GM21447 (cell line): Measurements from ENCODE around the gene CDIPT.
"Not testable (repeated sequence)": the region's sequence is repeated elsewhere in the genome, so short reads cannot be mapped to it uniquely, and the experiment has no call there.

Experiments used
- ATAC-seq: cut with Tn5 transposase; IDR thresholded peaks from one replicate; pipeline ENCODE4 v1.9.1; 2021; ENCODE audit not compliant: unreplicated experiment

Gene CDIPT, protein sequence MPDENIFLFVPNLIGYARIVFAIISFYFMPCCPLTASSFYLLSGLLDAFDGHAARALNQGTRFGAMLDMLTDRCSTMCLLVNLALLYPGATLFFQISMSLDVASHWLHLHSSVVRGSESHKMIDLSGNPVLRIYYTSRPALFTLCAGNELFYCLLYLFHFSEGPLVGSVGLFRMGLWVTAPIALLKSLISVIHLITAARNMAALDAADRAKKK

DNA sequence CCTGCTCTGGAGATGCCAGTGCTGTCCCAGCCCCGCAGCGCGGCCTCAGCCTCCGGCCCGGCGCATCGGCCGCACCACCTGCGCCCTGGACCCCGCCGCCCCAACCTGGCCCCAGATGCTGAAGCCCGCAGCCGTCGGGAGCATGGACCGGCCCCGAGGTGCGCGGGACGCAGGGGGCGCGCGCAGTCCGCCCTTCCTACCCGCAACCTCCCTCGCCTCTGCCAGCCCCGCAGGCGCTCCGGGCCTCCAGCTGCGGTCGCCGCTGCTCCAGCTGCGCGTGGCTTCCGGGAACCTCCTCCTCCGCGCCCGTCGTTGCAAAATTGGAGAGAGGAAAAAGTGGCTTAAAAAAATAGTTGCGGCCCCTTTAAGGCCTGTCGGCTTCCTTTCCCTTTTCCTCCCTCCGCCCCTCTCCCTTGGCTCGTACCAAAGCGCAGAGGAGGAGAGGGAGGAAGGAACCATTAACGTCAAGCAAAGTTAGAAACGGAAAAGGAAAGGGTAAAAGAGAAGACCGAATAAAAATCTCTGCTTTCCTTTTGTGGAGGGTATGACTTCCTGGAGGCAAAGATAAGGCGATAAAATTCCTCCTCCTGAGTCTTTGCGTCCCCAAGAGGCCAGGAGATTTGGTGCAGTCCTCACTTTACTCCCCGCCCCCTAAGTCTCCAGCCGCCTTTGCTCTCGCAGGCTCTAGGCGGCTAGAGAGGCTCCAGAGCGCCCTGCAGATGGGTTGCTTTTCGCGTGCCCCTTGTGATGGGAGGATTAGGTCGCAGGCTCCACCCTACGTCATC is at the start of gene CDIPT:
Gene CDIPT, minus strand, starts transcription at position 343 of the 785 bp plus-strand sequence. CDS start 369 bp downstream, outside the sequence.
- ATAC-seq: peak; percentile 94

DNA sequence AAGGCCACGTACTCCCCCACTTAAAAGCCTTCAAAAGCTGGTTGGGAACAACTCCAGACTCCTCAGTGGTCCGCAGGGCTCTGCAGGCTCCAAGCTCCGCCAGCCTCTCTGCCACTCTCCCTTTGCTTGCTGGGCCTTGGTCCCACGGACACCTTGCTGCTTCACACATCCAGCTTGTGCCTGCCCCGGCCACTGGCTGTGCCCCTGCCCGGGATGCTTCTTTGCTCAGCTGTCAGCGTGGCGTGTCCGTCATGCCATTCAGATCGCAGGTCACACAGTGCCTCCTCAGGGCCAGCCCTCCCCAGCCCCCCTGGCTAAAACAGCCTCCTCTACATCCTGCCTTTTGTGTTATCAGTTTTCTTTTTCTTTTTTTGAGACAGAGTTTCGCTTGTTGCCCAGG is 49.1 kb upstream of the CDIPT start:
- no peak for ATAC-seq

DNA sequence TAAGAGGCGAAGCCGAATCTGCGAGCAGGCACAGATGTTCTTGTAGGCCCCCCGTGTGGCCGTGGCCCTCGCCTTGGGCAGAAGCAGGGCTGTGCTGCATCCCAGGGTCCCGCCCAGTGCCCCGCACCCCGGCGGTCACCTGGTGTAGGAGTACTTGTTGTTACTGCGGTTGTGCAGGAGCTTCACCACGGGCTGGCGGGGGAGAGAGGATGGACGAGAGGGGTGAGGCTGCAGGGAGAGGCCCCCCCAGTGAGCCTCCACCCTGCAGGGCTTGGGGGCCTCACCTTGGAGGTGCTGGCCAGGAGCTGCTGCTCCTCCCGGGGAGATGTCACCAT is 48.6 kb upstream of the CDIPT start:
- ATAC-seq: no peak

DNA sequence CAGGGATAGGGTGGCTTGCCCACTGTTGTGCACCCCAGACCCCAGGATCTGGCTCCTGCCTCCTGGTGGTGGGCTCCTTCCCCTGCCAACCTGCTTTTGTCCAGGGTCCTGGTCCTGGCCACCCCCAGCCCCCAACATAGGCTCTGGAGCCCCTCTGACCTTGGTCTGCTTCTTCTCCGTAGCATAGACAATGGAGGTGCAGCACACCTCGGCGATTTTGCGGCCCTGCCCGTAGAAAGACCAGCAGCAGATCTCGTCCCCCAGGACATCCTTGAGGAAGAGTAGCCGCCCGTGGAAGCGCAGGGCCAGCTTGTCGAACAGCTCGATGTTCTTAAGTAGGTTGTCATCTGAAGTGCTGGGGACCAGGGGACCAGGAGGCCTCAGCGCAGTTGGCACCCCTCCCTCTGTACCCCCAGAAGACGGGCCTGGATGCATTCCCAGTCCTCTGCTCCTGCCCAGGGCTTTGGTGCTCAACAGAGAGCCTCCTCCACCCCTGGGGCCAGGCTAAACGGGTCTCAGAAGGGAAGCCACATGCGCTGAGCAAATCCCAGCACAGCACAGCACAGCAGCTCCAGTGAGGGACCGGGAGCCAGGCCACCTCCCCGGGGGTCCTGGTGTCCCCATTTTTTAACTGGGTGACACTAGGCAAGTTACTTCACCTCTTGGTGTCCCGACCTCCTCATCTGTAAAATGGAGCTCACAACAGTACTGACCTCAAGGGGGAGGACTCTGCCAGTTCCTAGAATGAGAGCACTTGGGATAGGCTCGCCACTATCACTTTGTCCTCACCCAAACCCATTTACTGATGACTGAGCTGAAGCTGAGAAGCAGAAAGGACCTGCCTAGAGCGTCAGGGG is 48.0 kb upstream of the CDIPT start:
- ATAC-seq: no peak

DNA sequence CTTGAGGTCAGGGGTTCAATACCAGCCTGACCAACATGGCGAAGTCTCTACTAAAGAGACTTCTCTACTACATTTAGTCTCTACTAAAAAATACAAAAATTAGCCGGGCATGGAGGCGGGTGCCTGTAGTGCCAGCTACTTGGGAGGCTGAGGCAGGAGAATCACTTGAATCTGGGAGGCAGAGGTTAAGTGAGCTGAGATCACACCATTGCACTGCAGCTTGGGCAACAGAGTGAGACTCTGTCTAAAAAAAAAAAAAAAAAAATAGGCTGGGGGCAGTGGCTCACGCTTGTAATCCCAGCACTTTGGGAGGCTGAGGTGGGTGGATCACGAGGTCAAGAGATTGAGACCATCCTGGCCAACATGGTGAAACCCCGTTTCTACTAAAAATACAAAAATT is 46.8 kb upstream of the CDIPT start:
- ATAC-seq: not testable (repeated sequence)

DNA sequence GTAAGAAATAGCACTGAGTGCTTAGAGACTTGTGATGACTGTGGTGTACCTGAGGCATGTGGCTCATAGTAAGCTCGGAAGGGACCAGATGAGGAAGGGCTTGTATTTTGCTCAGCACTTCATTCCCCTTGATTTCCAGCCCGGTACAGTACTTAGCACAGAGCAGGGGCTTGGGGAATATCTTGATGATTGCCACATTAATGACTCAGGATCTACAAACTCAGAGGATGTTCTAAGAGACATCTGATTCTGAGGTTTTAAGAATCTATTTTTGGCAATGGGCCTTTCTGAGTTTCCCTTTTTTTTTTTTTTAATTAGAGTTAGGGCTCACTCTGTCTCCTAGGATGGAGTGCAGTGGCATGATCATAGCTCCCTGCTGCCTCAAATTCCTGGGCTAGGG is 46.4 kb upstream of the CDIPT start:
- no peak for ATAC-seq

GRCh38 chr16:29908719-29909220 is 45.7 kb upstream of the CDIPT start:
- no peak for ATAC-seq

DNA sequence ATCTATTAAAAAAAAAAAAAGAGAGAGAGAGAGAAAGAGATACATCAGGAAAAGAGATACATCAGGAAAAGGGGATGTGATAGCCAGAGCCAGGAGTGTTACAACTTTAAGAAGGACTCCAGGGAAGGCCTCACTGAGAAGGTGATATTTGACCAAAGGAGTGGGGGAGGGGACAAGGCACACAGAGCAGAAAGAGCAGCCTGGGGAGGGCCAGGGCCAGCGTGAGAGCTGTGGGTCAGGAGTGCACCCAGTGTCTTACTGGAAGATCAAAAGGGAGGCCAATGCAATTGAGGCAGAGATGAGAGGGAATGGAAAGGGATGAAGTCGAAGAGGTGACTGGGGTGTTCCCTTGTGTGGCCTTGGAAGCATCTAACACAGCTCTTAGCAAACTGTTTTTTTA is 44.9 kb upstream of the CDIPT start:
- no peak for ATAC-seq

GRCh38 chr16:29906520-29907244 is 43.7 kb upstream of the CDIPT start:
- ATAC-seq: no peak

GRCh38 chr16:29905668-29906067 is 42.6 kb upstream of the CDIPT start:
- ATAC-seq: no peak

- no peak for ATAC-seq
Observed at GRCh38 chr16:29904947-29905346, 41.9 kb upstream of the CDIPT start.

DNA sequence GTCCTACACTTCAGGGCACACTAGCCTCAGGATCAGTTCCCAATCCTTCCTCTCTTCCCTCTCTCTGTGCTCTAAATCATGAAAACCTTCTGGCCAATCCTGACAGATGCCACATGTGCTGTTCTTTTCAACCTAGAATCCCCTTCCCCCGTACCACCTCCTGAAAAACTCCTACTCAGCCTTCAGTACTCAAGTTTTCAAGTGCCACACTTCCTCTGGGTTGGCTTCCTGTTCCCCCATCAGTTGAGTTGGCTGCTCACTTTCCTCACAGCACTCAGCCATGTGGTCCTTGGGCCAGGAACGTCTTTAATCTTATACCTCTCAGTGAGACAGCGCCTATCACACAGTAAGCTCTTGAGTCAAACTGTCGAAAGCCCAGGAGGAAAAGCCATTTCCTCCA is 40.6 kb upstream of the CDIPT start:
- no peak for ATAC-seq

- no peak for ATAC-seq
Observed at GRCh38 chr16:29901607-29901945, 38.5 kb upstream of the CDIPT start.

DNA sequence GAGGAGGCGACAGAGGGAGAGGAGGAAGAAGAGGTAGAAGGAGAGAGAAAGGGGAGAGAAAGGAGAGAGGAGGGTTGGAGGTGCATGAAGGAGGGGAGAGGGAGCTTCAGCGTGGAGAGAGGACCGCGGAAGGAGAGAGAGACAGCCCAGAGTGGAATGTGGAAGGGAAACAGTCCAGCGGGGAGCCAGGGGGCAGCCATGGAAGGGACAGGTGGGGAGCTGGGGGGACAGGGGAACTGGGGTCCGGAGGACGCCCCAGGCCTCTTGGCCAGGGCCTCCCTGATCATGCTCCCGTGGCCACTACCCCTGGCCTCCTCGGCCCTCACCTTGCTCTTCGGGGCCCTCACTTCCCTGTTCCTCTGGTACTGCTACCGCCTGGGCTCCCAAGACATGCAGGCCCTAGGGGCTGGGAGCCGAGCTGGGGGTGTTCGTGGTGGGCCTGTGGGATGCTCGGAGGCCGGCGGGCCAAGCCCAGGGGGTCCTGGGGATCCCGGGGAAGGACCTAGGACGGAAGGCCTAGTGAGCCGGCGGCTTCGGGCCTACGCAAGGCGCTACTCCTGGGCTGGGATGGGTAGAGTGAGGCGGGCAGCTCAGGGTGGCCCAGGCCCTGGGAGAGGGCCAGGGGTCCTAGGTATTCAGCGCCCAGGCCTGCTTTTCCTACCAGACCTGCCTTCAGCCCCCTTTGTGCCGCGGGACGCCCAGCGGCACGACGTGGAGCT is 38.0 kb upstream of the CDIPT start:
- no peak for ATAC-seq

GRCh38 chr16:29900102-29900887 is 37.3 kb upstream of the CDIPT start, which contains the start of gene ASPHD1:
ASPHD1 (plus strand) TSS chr16:29900488; CDS start chr16:29900972, 484 bp downstream.
- no peak for ATAC-seq

DNA sequence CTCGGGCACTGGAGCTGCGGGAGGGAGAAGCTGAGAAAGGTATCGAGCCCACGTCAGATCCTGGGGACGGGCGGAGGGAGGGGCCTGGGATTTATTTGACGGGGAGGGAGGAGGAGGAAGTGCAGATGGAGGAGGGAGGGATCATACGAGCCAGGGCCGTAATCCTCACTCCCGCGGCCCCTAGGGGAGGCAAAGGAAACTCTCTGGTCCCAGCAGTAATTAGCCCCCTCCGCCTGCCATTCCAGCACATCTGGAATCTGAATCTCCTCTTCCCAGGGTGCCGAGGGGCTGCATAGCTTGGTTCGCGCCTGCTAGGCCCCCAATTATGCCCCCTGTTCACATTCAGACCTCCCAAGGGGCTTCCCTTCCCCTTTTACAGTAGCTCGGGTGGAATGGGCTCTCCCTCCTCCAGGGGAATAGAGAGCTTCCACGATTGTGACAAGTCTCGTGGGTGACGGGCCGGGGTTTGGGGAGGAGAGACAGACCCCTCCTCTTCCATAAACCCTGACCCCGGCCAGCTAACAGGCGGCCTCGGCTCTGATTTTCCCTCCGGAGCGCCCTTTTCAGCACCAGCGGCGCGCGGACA is 36.6 kb upstream of the CDIPT start, which contains the start of gene SEZ6L2:
Gene SEZ6L2, minus strand, starts transcription at position 35 of the 586 bp plus-strand sequence. CDS start 531 bp downstream, outside the sequence.
- no peak for ATAC-seq

DNA sequence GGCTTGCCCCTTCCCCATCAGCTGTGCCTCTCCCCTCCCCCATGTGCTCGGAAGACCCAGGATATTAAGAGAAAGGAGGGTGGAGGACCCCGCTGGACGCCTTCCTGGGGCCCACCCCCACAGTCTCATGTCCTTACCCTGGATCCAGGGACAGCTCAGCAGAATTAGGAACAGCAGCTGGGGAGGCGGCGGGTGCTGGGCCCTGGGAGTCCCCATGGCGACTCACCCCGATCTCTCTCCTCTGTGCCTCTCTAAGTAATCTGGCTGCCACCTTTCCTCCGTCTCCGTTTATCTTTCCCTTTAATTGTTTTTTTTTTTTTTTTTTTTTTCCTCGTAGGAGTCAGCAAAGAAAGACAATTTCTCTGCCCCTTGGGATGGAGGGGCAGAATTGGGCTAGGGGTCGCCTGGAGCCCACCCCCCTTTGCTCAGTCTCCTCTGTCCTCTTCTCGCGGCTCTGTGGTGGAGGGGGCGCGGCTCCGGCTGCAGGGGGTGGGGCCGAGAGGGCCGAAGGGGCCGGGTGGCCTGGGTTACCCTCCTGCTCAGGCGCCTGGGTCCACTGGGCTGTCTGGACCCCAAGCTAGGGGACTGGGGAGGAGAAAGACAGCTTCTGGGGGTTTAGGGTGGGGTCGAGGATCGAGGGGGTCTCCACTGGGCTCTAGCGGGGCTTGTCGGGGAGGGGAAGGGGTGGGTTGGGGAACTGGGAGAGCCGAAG is 35.9 kb upstream of the CDIPT start:
- ATAC-seq: no peak

DNA sequence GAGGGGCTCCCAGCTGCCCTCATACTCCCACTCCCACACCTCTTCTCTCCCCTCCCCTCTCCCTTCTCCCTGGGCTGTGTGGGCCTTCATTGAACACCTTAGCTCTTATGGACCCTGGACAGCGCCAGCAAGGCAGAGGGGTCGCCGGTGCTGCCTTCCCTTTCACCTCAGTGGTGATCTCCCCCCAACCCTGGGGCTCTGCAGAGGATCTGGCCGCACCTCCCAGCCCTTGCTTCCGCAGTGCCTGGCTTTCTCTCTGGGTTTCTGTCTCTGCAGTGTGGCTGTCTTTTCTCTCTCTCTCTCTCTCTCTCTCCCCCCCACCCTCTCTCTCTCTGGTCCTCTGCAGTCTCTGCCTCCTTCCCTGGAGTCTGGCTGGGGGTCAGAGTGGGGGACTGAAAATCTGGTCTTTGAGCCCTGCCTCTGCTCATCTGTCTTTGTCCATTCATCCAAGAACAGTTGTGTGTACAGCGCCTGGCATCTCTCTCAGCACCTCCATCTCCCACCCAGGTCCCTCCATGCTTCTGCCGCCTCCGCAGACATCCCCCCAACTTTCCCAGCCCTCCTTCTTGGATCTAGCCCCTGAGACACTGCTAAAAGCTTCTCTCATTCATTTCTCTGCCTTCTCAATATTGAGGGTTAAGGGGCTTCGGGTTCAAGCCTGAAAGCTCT is 35.2 kb upstream of the CDIPT start:
- ATAC-seq: no peak
